Measurements from ENCODE around the gene KIF11.

The KIF11 gene

DNA sequence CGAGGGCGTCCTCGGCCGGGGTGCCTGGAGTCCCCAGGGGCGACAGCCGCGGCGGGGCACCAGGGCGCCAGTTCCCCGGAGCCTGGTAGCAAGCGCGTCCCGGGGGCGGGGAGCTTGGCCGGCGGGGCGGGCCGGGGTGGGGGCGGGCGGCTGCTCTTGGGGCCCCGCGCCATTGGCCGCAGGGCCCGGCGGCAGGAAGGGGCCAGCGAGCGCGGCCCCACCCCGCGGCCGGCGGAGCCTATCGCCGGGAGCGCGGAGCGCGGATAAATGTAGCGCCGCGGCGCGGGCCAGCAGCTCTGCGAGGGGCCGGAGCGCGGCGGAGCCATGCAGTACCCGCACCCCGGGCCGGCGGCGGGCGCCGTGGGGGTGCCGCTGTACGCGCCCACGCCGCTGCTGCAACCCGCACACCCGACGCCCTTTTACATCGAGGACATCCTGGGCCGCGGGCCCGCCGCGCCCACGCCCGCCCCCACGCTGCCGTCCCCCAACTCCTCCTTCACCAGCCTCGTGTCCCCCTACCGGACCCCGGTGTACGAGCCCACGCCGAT lies 96.8 kb downstream of the KIF11 start, which contains the start of gene HHEX:
TSS of gene HHEX (plus strand) at position 293 of the 548 bp plus-strand sequence. CDS start at position 325, 32 bp downstream.
- Mint-ChIP-seq H3K4me1 (peaks cover 31% of the 10 kb centered on the region), H3K9me3 (peaks cover 0 to 6% of the 10 kb centered on the region in 2 donors), H3K27me3 (peaks cover 75% of the 10 kb centered on the region), H3K27ac (no peak within 1 kb of the TSS), H3K4me3 (peak within 1 kb of the TSS; percentile 76 to 84)
- ATAC-seq, result peak; percentile 66
- peak in 1 of 2 donors; percentile 43 for DNase-seq

DNA sequence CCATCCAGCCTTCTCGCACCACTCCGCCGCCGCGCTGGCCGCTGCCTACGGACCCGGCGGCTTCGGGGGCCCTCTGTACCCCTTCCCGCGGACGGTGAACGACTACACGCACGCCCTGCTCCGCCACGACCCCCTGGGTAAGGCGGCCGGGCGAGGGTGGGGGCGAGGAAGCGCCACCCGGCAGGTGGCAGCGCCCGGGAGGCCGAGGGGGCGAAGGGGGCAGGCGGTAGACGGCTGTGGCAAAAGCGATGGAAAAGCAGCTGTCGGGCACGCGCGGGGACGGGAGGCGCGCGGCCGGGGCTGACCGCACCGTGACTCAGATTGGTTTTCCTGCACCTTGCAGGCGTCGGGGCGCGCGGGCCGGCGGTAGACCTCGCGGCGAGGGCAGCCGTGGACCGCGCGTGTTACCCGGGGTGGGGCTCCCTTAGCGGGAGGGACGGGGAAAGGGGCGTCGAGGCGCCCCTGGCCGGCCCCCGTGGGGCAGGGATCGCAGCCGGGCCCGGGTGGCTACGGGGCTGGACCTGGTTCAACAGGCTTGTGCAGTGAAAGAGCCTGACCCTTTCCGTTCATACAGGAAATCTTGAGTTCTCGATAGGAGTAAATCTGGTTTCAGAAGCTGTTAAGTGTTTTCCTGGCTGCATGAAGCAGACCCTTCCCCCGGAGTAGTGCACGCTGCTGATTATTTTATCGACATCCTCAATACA lies 97.4 kb downstream of the KIF11 start:
- peak; percentile 78 for ATAC-seq
- DNase-seq, result peak; percentile 60 to 74
- Mint-ChIP-seq H3K4me3 (peak overlapping the region; percentile 76 to 84), H3K27me3 (peaks cover 75% of the 10 kb centered on the region), H3K4me1 (peaks cover 31% of the 10 kb centered on the region), H3K27ac (no peak overlapping the region), H3K9me3 (peaks cover 0 to 6% of the 10 kb centered on the region in 2 donors)

DNA sequence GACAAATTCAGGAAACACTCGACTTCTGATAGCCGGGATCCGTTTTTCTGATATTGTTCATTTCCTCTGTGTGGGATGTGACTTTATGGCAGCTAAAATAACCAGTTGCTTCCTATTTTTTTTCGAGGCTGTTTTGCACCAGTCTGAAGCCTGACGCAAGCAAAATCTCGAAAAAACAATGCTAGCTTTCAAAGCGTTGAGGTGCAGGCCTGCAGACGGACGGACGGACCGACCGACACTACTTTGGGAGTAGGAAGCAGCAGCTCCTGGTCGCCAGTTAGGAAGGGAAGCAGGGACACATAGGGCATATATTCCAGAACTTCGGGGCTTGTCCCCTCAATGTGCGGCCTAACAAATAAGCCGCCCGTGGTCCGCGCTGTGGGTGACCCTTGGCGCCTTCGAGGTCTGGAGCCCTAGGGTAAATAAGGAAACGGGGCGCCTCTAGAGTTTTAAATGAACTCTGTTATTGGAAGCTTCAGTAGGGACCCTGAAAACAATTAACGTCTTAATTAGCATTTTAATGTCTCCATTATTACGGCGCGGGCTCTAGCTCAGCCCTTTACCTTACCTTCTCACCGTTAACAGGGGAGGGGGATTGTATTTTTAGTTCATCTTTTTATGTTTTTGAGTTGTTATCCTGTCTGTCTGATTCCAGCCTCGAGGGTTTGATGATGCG lies 98.1 kb downstream of the KIF11 start:
- peak in 1 of 2 donors; percentile 7 for DNase-seq

DNA sequence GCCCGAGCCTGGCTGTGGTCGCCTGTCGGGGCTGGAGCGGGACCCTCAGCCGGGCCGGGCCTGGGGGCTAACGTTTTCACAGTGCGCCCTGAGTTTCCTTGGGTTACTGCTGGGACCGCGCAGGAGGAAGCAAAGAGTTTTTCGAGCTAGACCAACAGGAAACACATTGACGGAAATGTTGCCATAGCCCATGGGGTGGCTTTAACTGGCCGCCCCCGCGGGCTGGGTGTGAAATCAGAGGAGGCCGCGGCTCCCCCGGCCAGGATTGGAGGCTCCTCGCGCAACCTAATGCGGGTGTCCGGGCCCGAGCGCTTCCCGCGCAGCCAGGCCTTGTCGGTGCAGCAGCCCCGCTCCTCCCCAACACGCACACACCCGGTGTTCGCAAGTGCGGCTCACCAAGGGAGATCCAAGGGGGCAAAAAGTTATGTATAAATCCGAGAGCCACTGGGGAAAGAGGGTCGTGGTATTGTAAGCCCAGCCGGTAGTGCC lies 98.7 kb downstream of the KIF11 start:
- DNase-seq, result peak; percentile 24 to 37
- peak; percentile 18 for ATAC-seq
- Mint-ChIP-seq H3K4me1 (peaks cover 31% of the 10 kb centered on the region), H3K9me3 (no peaks in the 10 kb centered on the region), H3K27me3 (peaks cover 74% of the 10 kb centered on the region), H3K27ac (no peak overlapping the region), H3K4me3 (peak overlapping the region; percentile 38 to 76)

More for the DNA sequence above, 98.1 kb downstream of the KIF11 start:
- no peak for ATAC-seq
- Mint-ChIP-seq H3K4me1 (peaks cover 31% of the 10 kb centered on the region), H3K9me3 (no peaks in the 10 kb centered on the region), H3K27me3 (peaks cover 73% of the 10 kb centered on the region), H3K4me3 (peak overlapping the region; percentile 76), H3K27ac (no peak overlapping the region)

DNA sequence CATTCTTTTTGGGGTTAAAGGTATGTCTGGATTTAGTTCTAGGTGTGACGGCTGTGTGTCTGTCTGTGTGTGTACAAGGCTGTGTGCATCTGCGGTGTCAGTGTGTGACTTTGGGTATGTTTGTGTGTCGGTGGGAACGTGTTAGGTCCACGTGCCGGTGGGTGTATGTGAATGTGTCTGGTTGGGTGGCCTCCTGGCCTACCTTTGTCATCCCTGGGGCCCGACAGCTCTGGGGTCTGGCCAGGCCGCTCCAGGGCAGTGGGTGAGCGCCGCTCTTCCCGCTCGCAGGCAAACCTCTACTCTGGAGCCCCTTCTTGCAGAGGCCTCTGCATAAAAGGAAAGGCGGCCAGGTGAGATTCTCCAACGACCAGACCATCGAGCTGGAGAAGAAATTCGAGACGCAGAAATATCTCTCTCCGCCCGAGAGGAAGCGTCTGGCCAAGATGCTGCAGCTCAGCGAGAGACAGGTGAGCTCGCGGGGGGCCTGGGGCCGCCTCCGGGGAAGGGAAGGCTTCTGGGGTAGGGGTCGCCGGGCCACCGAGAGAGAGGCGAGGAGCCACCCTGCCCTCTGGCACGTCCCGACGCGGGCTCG lies 99.2 kb downstream of the KIF11 start:
- H3K4me1 Mint-ChIP-seq, result peaks cover 31% of the 10 kb centered on the region
- no peak for DNase-seq
- no peak for ATAC-seq
- no peaks in the 10 kb centered on the region for H3K9me3 Mint-ChIP-seq
- H3K4me3 Mint-ChIP-seq, result peak overlapping the region; percentile 38 to 76
- peaks cover 80% of the 10 kb centered on the region for H3K27me3 Mint-ChIP-seq
- H3K27ac Mint-ChIP-seq, result no peak overlapping the region

DNA sequence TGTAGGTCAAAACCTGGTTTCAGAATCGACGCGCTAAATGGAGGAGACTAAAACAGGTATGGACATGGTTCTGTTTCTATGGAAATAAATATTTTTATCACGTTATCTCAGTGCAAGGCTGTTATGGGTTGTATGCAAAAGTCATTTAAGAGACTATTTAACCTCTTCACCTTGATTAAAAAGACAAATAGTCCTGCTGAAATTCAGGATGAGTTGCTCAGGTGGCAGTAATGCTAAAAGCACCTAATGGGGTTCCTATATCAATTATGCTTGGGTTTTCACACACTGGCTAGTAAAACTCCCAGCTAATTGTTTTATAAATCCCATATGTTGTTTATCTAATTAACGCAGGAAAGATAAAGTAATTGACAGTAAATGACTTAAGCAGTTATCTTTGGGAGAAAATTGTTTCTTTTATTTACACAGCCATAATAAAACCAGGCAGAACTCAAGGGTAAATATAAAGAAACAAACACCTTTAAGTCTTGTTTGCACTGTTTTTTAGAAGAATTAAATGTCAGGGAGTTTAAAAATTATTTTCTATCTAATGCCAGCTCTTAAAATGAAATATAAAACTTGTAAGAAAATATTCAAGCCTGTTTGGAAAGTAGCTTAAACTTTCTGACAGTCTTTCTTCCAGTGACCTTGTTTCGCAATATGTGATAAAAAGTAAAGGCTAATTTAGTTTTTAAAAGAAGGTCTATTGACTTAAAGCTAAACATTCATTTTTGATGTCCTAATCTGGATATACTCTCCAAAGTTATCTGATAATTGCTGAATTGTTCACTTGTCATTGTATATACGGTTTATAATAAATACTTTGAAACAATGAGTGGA lies 100.0 kb downstream of the KIF11 start:
- Mint-ChIP-seq H3K9me3 (no peaks in the 10 kb centered on the region), H3K27me3 (peaks cover 81% of the 10 kb centered on the region), H3K27ac (no peak overlapping the region), H3K4me1 (peaks cover 36% of the 10 kb centered on the region), H3K4me3 (peak overlapping the region in 1 of 2 donors; percentile 76)
- no peak for DNase-seq
- no peak for ATAC-seq

DNA sequence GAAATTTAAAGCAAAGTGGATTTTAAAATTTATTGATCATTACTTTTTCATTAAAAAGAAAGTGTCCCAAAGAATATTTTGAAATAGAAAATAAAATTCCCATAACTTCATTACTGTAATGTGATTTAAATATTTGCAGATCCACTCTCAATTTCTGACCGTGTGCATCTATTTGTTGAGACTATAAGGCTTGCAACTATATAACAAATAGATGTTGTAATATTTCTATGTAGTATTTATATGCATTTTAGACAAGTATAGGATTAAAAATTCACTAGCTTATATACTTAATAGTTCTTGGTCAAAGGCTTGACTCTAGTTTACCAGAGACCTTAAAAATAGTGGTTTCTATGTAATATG lies 100.6 kb downstream of the KIF11 start:
- Mint-ChIP-seq H3K27me3 (peaks cover 81% of the 10 kb centered on the region), H3K27ac (no peak overlapping the region), H3K9me3 (no peaks in the 10 kb centered on the region), H3K4me1 (peaks cover 42% of the 10 kb centered on the region), H3K4me3 (no peak overlapping the region)
- DNase-seq, result no peak
- ATAC-seq, result no peak

DNA sequence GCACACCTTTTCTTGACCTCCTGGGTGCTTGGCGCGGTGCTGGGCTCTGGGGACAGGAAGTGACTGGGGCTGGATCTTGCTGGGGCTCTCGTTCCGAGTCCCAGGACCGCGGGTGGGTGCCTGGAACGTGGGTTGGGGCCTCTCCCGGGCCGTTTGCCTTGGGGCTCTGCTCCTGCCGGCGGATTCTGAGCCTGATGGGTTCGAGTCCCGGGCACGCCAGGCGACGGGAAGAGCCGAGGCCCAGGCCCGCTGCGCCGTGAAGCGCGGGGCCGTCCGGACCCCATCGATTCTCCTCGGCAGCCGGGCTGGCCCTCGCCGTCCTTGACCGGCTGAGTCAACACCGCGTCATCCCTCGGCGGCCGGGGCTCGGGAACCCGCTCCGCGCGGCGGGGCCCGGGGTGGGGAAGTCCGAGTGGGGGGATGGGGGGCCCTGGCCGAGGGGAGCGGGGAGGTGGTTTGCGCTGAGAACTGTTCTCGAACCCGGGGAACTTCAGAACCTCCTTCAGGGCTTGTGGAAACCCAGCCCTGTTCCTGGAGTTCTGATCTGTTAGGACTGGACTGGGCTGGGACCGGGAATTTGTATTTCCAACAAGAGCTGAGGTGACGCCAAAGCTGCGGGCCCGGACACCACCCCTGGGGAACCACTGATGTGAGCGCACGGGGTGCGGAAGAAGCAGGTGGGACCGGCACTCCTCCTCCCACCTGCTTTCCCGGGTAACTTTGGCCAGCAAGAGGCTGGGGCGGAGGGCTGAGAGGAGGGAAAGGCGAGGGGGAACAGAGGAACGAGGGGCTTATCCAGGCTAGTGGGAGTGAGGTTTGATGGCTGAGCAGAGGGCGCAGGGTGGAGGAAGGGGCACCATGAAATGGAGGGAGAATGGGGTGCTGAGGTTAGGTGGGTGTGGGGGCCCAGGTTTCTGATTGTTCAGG lies 103.0 kb downstream of the KIF11 start:
- no peak for DNase-seq
- Mint-ChIP-seq H3K9me3 (no peaks in the 10 kb centered on the region), H3K4me3 (no peak overlapping the region), H3K27ac (no peak overlapping the region), H3K4me1 (peaks cover 54% of the 10 kb centered on the region), H3K27me3 (peaks cover 93% of the 10 kb centered on the region)
- no peak for ATAC-seq

DNA sequence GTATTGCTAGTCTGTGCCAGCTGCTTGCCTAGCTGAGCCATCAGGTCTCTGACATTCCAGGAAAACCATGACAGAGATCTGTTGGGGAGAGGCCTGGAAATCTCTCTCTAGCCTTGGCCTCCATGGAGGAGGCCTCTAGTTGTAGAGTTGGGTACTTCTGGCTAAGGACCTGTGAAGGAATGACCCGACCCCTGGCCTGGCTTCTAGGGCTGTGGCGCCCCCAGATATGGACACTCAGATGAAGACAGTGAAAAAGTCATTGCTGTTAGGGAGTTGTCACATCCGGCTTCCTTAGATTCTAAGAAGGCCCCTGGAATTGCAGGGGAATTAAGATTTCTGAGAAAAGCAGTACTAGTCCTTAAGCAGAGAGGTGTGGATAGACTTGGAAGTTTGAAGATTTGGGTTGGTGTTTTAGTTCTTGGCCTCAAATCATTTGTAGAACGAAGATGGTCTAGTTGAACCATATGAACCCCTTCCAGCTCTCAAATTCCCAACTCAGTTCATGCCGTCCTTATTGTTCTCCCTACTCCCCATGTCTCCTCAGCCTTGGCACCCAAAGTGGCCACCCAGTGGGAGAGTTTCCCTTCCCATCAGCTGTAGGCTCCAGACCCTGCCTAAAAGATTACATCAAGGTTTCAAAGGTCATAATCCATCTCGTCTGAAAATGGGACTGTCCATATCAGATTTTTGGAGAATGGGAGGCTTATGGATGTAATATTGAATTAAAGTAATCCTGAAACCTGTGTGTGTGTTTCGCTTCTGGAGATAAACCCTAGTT lies 103.9 kb downstream of the KIF11 start:
- Mint-ChIP-seq H3K27me3 (peaks cover 93% of the 10 kb centered on the region), H3K9me3 (no peaks in the 10 kb centered on the region), H3K4me1 (peaks cover 45% of the 10 kb centered on the region), H3K4me3 (no peak overlapping the region), H3K27ac (no peak overlapping the region)
- ATAC-seq, result no peak
- DNase-seq, result no peak

DNA sequence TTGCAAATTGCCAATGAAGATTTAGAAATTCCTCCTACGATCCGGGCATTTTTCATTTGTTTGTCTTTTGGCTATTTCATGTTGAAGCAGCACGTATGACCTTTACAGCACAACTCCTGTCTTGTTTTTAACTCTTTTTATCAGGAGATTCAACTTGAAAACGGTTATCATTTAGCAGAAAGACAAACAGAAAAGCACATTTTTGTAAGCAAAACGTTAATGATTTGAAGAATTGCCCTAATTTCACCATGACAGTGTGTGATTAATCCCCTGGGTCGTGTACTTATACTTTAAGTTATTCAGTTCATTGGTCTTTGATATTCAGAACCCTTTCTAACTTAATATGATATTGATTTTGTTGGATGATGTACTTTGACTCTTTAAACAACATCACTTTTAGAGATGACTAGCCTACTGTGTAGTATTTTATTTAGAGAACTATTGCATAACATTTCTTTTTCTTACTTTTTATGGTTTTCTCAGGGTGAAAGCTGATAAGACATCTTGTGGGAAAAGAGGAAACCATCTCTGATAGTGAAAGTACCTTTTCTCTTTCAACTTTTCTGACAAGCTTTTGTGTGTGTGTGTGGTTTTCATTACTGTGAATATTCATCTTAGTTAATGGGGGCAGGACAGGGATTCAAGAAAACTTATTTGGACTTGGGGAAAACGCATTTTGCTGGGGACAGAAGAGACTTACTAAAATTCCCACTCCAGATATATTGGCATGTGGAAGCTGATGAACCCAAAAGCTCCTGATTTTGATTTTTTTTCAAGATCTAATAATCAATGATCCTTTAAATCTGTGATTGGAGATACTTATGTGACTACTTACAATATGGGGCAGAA lies 105.0 kb downstream of the KIF11 start:
- DNase-seq, result no peak
- Mint-ChIP-seq H3K27ac (no peak overlapping the region), H3K27me3 (peaks cover 93% of the 10 kb centered on the region), H3K4me1 (peaks cover 35% of the 10 kb centered on the region), H3K9me3 (no peaks in the 10 kb centered on the region), H3K4me3 (peak overlapping the region; percentile 2 to 6)
- ATAC-seq, result peak; percentile 17

DNA sequence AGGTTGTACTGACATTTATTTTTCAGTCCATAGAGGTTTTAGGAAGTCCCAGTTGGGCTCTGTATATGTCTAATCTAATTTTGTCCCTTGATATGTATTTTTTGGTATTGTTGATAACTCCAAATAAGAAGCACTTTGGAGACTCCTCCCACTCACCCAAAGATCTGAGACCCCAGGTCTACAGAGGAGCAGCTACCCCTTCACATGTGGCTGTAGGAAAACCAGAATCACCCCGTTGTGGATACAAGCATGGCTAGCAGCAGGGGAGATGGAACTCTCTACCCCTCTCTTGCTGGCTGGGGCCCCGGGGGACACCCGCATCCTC lies 106.2 kb downstream of the KIF11 start:
- Mint-ChIP-seq H3K27me3 (peaks cover 98% of the 10 kb centered on the region), H3K4me3 (peak overlapping the region; percentile 66 to 79), H3K27ac (no peak overlapping the region), H3K9me3 (no peaks in the 10 kb centered on the region), H3K4me1 (peaks cover 35% of the 10 kb centered on the region)
- ATAC-seq, result no peak
- no peak for DNase-seq

DNA sequence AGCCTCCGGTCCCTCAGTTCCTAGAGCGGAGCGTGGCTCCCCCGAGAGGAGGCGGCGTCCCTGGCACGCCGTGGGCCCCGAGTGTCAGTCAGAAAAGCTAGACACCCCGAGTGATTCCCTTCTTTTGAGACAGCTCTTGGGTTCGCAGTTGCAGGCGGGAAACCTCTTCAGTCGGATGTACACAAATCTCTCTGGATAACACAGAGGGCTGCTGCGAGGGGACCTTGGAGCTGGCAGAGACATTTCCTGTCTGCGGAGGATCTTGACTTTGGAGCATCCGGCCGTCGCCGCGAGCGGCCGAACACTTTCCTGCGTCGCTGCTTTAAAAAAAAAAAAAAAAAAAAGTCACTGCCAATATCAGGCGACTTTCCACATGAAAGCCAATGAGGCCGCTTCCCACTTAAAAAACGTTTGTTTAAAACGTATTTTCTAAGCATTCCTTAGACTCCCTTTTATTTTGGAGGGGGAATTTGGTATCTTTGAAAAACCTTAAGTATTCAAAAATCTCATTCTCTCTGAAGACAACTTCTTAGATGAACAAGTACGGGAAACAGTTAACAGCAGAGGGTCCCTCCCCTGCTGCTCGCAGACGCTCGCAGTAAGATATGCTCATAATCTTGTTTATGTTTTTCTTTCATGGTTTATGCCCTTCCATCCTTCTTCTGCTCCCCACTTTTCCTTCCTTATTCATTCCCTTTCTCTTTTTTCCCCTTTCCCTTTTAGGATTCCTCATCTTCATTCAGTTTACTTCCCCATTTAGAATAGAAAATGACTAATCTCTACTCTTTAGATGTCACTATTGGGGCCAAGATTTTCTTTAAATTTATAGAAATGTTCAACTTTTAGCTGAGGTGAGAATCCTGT lies 106.8 kb downstream of the KIF11 start:
- DNase-seq (peak; percentile 32 to 36), ATAC-seq (peak; percentile 80)
- Mint-ChIP-seq H3K4me3 (peak overlapping the region; percentile 66 to 79), H3K9me3 (no peaks in the 10 kb centered on the region), H3K27me3 (peaks cover 96% of the 10 kb centered on the region), H3K27ac (peak overlapping the region in 1 of 2 donors; percentile 49), H3K4me1 (peaks cover 35% of the 10 kb centered on the region)
